T-cell (primary cell): ENCODE results near the gene SETD4. TPM values are rescaled to one million over a fixed set of nuclear protein-coding genes. Genes with fewer than 3 reads are reported as not detected.

Source experiments
- ATAC-seq, 4 experiments: fragments of 200-7000 bp in 3 of 4; fragments of 150-1000 bp in 1 of 4; cut with Tn5 transposase; replicated peaks in 1 of 4; 1 replicate in 3 of 4; 2 replicates in 1 of 4; pipeline ENCODE4 v1.10.0; 2021; ENCODE audit warnings: moderate library complexity in 3 of 4, mild to moderate bottlenecking in 2 of 4, moderate number of reproducible peaks in 1 of 4
- CTCF ChIA-PET, 2 donors: fragments of 300-600 bp; sonication (Branson Sonifier 250); formaldehyde crosslinking; loops; one replicate each; lab custom pipeline; 2022; ENCODE audit warnings: antibody characterized with exemption in 2 of 2; lab: Charles Lee
- POLR2A ChIA-PET, 2 donors: fragments of 300-600 bp; sonication (Branson Sonifier 250); formaldehyde crosslinking; loops; one replicate each; lab custom pipeline; 2022; ENCODE audit warnings: antibody characterized with exemption in 2 of 2; lab: Charles Lee
- DNase-seq, 35 experiments: peaks; one replicate each; pipeline versions ENCODE4 v3.0.0 to v3.0.0-alpha.2; 2013 to 2023
- H3K27ac ChIP-seq: one replicate; pipeline ENCODE4 v1.5.1; 2013; ENCODE audit warnings: low read length
- H3K27me3 ChIP-seq, 2 experiments: replicated peaks in 1 of 2; 1 replicate in 1 of 2; 2 replicates in 1 of 2; pipeline versions ENCODE4 v1.6.1 to v1.7.0; 2013; ENCODE audit warnings: low read length in 1 of 2, mixed read lengths in 1 of 2; ENCODE audit not compliant: control insufficient read depth in 2 of 2, insufficient read depth in 2 of 2; ENCODE audit errors: extremely low read depth in 1 of 2
- H3K36me3 ChIP-seq, 2 donors: 1 replicate in 1 of 2; 2 replicates in 1 of 2; pipeline versions ENCODE4 v1.6.1 to v1.7.0; 2013; ENCODE audit warnings: low read length in 1 of 2; ENCODE audit not compliant: control insufficient read depth in 2 of 2, insufficient read depth in 1 of 2; ENCODE audit errors: extremely low read depth in 1 of 2
- H3K4me1 ChIP-seq, 2 experiments: 1 replicate in 1 of 2; 2 replicates in 1 of 2; pipeline versions ENCODE4 v1.6.1 to v1.7.0; 2013; ENCODE audit warnings: low read length in 2 of 2, mixed read lengths in 1 of 2; ENCODE audit not compliant: insufficient read depth in 2 of 2, control insufficient read depth in 1 of 2; ENCODE audit errors: extremely low read depth in 1 of 2
- H3K4me3 ChIP-seq, 2 donors: 1 replicate in 1 of 2; 2 replicates in 1 of 2; pipeline versions ENCODE4 v1.5.1 to v1.7.0; 2013; ENCODE audit warnings: mild to moderate bottlenecking in 2 of 2, low read length in 1 of 2, moderate library complexity in 1 of 2; ENCODE audit not compliant: control insufficient read depth in 1 of 2; ENCODE audit errors: extremely low read depth in 1 of 2
- H3K9me3 ChIP-seq: 2 replicates; pipeline ENCODE4 v1.7.0; 2013
- H3K27ac Mint-ChIP-seq, 2 donors: one replicate each; pipeline ENCODE4 v1.8.0; 2020 to 2021; ENCODE audit warnings: mild to moderate bottlenecking in 2 of 2, mixed read lengths in 2 of 2
- H3K27me3 Mint-ChIP-seq, 2 donors: one replicate each; pipeline ENCODE4 v1.8.0; 2021 to 2022; ENCODE audit warnings: mixed read lengths in 2 of 2
- H3K36me3 Mint-ChIP-seq: one replicate; pipeline ENCODE4 v1.8.0; 2021; ENCODE audit warnings: mixed read lengths
- H3K4me1 Mint-ChIP-seq, 3 donors: one replicate each; pipeline ENCODE4 v1.8.0; 2020 to 2022; ENCODE audit warnings: mixed read lengths in 3 of 3, mild to moderate bottlenecking in 1 of 3
- H3K4me3 Mint-ChIP-seq, 3 donors: one replicate each; pipeline ENCODE4 v1.8.0; 2020 to 2022; ENCODE audit warnings: mild to moderate bottlenecking in 3 of 3, mixed read lengths in 3 of 3, moderate library complexity in 3 of 3
- H3K9me3 Mint-ChIP-seq, 3 donors: one replicate each; pipeline ENCODE4 v1.8.0; 2020 to 2022; ENCODE audit warnings: mixed read lengths in 3 of 3
- WGBS: methylation state at CpG from one replicate; pipeline ENCODE4 v1.1.5; 2013; ENCODE audit warnings: missing lambda C conversion rate; ENCODE audit not compliant: insufficient coverage; 5-methylcytosine and 5-hydroxymethylcytosine counted together
- total RNA-seq, 35 experiments: library from RNA in 6 of 35; stranded (reverse) in 6 of 35; fragments of 120-200 nt in 1 of 35; gene quantifications; one replicate each; pipeline versions ENCODE4 v1.2.1 to v1.2.4 and lab custom pipeline; 2013 to 2026

The SETD4 gene
- total RNA-seq, 5 donors from 2014 or later (not counting 1 experiment from before 2014, with no cell fraction given), result 16.5 to 36.4 (median 30.3) TPM

DNA sequence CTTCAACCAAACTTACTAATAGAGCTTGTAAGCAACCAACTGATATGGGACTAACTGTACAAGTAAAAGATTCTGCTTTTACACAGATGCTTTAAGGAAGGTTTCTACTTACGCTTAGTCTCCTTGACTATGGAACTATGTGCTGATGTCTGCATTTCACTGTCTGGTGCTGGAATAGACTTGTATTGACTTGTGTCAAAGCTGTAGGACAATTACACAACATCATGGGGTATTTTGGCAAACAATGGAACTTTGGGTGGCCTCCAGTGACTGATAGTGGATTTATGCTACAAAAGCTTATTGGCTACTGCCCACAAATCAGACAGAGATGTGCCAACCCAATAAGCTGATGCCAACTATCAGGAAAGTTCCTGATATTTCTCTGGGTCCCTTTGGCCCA is 20.1 kb upstream of the SETD4 start:
- H3K4me1 Mint-ChIP-seq, result peaks cover 25 to 41% (median 34%) of the 10 kb centered on the region in 3 donors
- no peaks in the 10 kb centered on the region for H3K36me3 Mint-ChIP-seq
- ChIA-PET POLR2A (no interaction called here), CTCF (no interaction called here)
- H3K4me3 Mint-ChIP-seq, result peak overlapping the region in 1 of 3 donors; percentile 83
- no peaks in the 10 kb centered on the region for H3K27me3 ChIP-seq
- WGBS, result 100% methylated on average over 1 of the region's 1 CpG
- peak overlapping the region in 1 of 2 donors; percentile 98 for H3K27ac Mint-ChIP-seq
- H3K9me3 ChIP-seq, result no peaks in the 10 kb centered on the region
- H3K9me3 Mint-ChIP-seq, result no peaks in the 10 kb centered on the region
- no peak for DNase-seq
- no peaks in the 10 kb centered on the region for H3K27me3 Mint-ChIP-seq
- H3K4me3 ChIP-seq, result no peak overlapping the region
- no peaks in the 10 kb centered on the region for H3K36me3 ChIP-seq
- ATAC-seq, result no peak
- H3K27ac ChIP-seq, result no peak overlapping the region
- peaks cover 0 to 14% of the 10 kb centered on the region in 2 experiments for H3K4me1 ChIP-seq

DNA sequence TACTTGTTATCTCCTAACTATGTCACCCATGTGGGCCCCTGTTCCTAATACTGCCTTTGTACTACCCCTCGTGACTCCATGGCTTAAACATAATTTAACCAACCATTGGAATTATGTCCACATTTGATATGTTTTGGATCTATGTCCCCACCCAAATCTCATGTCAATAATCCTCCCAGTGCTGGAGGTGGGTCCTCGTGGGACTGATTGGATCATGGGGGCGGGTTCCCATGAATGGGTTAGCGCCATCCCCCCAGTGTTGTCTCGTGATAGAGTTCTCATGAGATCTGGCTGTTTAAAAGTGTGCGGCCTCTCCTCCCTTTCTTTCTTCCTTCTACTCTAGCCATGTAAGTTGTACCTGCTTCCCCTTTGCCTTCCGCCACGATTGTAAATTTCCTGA is 19.3 kb upstream of the SETD4 start:
- 80% methylated on average over 3 of the region's 8 CpGs for WGBS

DNA sequence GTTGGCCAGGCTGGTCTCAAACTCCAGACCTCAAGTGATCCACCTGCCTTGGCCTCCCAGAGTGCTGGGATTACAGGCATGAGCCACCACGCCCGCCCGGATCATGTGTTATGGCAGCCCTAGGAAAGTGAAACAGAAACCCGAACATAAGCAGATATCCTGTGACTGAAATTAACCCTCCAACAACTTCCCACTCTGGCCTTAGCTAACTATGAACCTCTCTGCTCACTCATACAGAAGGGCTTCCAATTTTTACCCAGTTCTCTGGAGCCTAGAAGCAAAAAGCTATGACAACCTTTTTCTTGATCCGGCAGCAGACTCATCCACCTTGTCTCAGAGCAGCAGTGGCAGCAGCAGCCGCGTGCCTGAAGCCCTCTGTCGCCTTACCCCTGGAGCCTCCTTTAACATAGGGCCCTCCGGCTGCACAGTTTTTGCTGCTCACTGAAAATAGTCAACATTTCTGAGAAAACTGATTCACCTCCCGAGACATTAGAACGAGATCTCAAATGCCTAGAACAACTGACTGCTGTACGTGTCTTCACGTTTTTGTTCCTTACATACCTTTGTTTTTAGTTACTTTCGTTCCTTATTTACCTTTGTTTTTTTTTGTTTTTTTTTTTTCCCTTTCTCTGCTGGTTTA is 18.8 kb upstream of the SETD4 start:
- Histone ChIP-seq H3K9me3 (no peaks in the 10 kb centered on the region), H3K27ac (peak overlapping the region; percentile 85), H3K36me3 (no peaks in the 10 kb centered on the region), H3K4me3 (peak overlapping the region in 1 of 2 donors; percentile 46), H3K27me3 (no peaks in the 10 kb centered on the region), H3K4me1 (peaks cover 0 to 14% of the 10 kb centered on the region in 2 experiments)
- Mint-ChIP-seq H3K9me3 (no peaks in the 10 kb centered on the region), H3K36me3 (no peaks in the 10 kb centered on the region), H3K4me1 (peaks cover 25 to 42% (median 35%) of the 10 kb centered on the region in 3 donors), H3K4me3 (peak overlapping the region; percentile 71 to 88 (median 83)), H3K27me3 (no peaks in the 10 kb centered on the region), H3K27ac (peak overlapping the region; percentile 95 to 98)
- POLR2A ChIA-PET, result interaction anchor here (0.6 kb wide), 2 partner anchors 10 to 1710 kb away, joined by 3 to 5 read pairs; no protein-coding TSS in a partner anchor
- ATAC-seq, result peak; percentile 84 to 93 (median 89)
- CTCF ChIA-PET, result interaction anchor here in 1 of 2 donors (0.5 to 1.0 kb wide), 3 partner anchors 9 to 216 kb away, joined by 3 to 6 read pairs (median 4); no protein-coding TSS in a partner anchor
- DNase-seq, result peak in 19 of 35 experiments; percentile 9 to 64 (median 23)
- WGBS, result 43% methylated on average over 6 of the region's 14 CpGs

More for the DNA sequence above, 19.3 kb upstream of the SETD4 start:
- ChIA-PET CTCF (interaction anchor here in 1 of 2 donors (0.6 to 1.0 kb wide), 2 partner anchors 9 to 23 kb away, joined by 3 to 6 read pairs; no protein-coding TSS in a partner anchor), POLR2A (interaction anchor here (0.6 kb wide), 2 partner anchors 10 to 1711 kb away, joined by 3 to 5 read pairs; no protein-coding TSS in a partner anchor)
- Histone ChIP-seq H3K9me3 (no peaks in the 10 kb centered on the region), H3K4me3 (peak overlapping the region in 1 of 2 donors; percentile 46), H3K27ac (peak overlapping the region; percentile 85), H3K27me3 (no peaks in the 10 kb centered on the region), H3K36me3 (no peaks in the 10 kb centered on the region), H3K4me1 (peaks cover 0 to 14% of the 10 kb centered on the region in 2 experiments)
- H3K36me3 Mint-ChIP-seq, result no peaks in the 10 kb centered on the region
- no peaks in the 10 kb centered on the region for H3K9me3 Mint-ChIP-seq
- no peaks in the 10 kb centered on the region for H3K27me3 Mint-ChIP-seq
- peak overlapping the region in 2 of 3 donors; percentile 83 to 88 for H3K4me3 Mint-ChIP-seq
- peaks cover 25 to 42% (median 35%) of the 10 kb centered on the region in 3 donors for H3K4me1 Mint-ChIP-seq
- ATAC-seq, result no peak
- DNase-seq, result no peak
- H3K27ac Mint-ChIP-seq, result peak overlapping the region; percentile 95 to 98

DNA sequence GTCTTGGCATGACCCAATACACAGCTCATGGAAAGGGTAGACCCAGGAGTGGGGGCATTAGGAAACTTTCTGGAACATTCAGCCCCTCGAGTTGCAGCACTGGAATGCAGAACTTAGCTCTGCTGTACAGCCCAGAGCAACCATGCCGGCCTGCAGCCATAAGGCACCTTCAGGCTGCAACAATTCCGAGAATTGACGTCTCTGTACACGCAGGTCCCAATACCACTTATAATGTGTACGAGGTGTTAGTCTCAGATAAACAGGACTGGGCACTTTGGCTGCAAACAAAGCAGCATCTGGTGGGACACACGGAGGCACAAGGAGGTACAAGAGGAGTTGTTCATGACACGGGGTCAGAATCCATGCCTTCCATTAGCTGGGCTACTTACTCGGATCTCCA is 17.4 kb upstream of the SETD4 start:
- Mint-ChIP-seq H3K36me3 (peaks cover 7% of the 10 kb centered on the region), H3K27ac (peak overlapping the region in 1 of 2 donors; percentile 75), H3K4me1 (peaks cover 32 to 49% (median 42%) of the 10 kb centered on the region in 3 donors), H3K27me3 (no peaks in the 10 kb centered on the region), H3K9me3 (no peaks in the 10 kb centered on the region), H3K4me3 (no peak overlapping the region)
- ATAC-seq (no peak), DNase-seq (no peak)
- ChIA-PET POLR2A (interaction anchor here in 1 of 2 donors (0.7 kb wide), 1 partner anchor 1230 kb away, joined by 4 read pairs; no protein-coding TSS in a partner anchor), CTCF (no interaction called here)
- no peaks in the 10 kb centered on the region for H3K27me3 ChIP-seq
- peaks cover 0 to 7% of the 10 kb centered on the region in 2 donors for H3K36me3 ChIP-seq
- WGBS, result 35% methylated on average over 2 of the region's 9 CpGs
- H3K4me3 ChIP-seq, result no peak overlapping the region
- no peaks in the 10 kb centered on the region for H3K9me3 ChIP-seq
- peaks cover 0 to 14% of the 10 kb centered on the region in 2 experiments for H3K4me1 ChIP-seq
- H3K27ac ChIP-seq, result no peak overlapping the region

DNA sequence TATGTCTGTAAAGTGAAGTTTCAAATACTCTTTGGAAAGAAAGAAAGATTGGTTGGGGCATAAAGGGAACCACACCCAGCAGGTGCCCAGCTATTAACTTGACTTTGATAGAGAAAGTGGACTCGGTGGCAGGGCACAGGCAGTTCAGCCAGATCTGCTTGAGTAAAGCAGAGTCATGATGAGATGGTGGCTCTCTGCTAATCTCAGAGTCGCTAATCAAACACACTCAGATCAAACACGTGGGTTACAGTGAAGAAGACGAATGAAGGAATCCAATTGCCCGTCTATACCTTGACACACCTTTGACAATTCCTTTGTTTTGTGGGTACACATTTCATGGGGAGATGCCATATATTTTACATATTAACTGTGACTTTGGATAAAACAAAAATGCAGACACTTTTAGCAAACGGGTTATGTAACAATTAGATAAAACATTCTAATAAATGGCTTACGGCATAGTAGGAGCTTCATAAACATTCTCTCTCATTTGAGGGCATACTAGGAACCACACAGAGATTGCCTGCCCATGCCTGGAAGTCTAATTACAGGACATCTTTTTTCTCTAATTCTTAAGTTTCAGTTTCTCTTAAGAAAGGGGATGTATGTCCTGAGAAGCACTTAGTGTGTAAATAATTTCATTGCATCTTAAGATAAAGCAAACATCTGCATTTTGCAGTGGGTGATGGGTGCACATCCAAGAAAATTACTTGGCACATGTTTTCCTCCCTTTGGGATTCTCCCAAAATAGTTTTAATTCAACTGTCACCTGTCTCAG is 16.7 kb upstream of the SETD4 start:
- Histone ChIP-seq H3K27me3 (no peaks in the 10 kb centered on the region), H3K4me3 (no peak overlapping the region), H3K36me3 (peaks cover 3 to 14% of the 10 kb centered on the region in 2 donors), H3K4me1 (peaks cover 0 to 14% of the 10 kb centered on the region in 2 experiments), H3K9me3 (no peaks in the 10 kb centered on the region), H3K27ac (no peak overlapping the region)
- Mint-ChIP-seq H3K27ac (peak overlapping the region; percentile 11 to 17), H3K9me3 (no peaks in the 10 kb centered on the region), H3K4me3 (no peak overlapping the region), H3K36me3 (peaks cover 14% of the 10 kb centered on the region), H3K4me1 (peaks cover 37 to 55% (median 48%) of the 10 kb centered on the region in 3 donors), H3K27me3 (no peaks in the 10 kb centered on the region)
- ATAC-seq, result no peak
- CTCF ChIA-PET, result no interaction called here
- POLR2A ChIA-PET, result interaction anchor here in 1 of 2 donors (0.6 kb wide), 1 partner anchor 253 kb away, joined by 4 read pairs; no protein-coding TSS in a partner anchor
- WGBS, result no CpG with 5 or more reads among the region's 7 CpGs
- no peak for DNase-seq

DNA sequence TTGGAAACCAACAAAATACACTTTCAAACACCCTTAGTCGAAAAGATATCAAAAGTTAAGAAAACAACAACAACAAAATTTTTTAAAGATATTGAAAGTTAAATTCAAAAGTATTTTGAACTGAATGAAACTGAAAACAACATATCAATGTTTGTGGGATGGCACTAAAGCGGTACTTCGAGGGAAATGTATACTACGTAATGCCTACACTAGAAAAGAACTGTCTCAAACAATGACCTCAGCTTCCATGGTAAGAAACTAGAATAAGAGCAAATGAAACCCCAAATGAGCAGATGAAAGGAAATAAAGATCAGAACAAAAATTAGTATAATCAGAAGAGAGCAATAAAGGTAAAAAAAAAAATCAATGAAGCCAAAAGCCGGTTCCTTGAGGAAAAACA is 15.6 kb upstream of the SETD4 start:
- H3K4me3 Mint-ChIP-seq, result no peak overlapping the region
- 60% methylated on average over 1 of the region's 5 CpGs for WGBS
- H3K36me3 Mint-ChIP-seq, result peaks cover 25% of the 10 kb centered on the region
- no peaks in the 10 kb centered on the region for H3K27me3 Mint-ChIP-seq
- no peak for ATAC-seq
- H3K36me3 ChIP-seq, result peaks cover 3 to 19% of the 10 kb centered on the region in 2 donors
- CTCF ChIA-PET, result no interaction called here
- no peak for DNase-seq
- H3K27ac Mint-ChIP-seq, result peak overlapping the region; percentile 3 to 50
- POLR2A ChIA-PET, result no interaction called here
- H3K9me3 ChIP-seq, result no peaks in the 10 kb centered on the region
- peaks cover 0 to 23% of the 10 kb centered on the region in 2 experiments for H3K4me1 ChIP-seq
- H3K9me3 Mint-ChIP-seq, result no peaks in the 10 kb centered on the region
- no peaks in the 10 kb centered on the region for H3K27me3 ChIP-seq
- H3K27ac ChIP-seq, result no peak overlapping the region
- peaks cover 47 to 66% (median 59%) of the 10 kb centered on the region in 3 donors for H3K4me1 Mint-ChIP-seq
- H3K4me3 ChIP-seq, result no peak overlapping the region
